GM12892 (cell line): Measurements from ENCODE around the gene STAC2.

Experiments
- POLR2A ChIP-seq: IDR thresholded peaks from 2 replicates; pipeline ENCODE4 v1.6.1; 2011; ENCODE audit warnings: low read depth, low read length, control low read depth
- TAF1 ChIP-seq: IDR thresholded peaks from 2 replicates; pipeline ENCODE4 v1.6.1; 2011; ENCODE audit warnings: low read depth, mild to moderate bottlenecking, control low read depth, low read length, borderline replicate concordance

GRCh38 chr17:39218906-39219305 is 6.8 kb downstream of the STAC2 start:
- no peak for TF ChIP-seq POLR2A
- TF ChIP-seq TAF1 = no peak
